H1 (cell line): Measurements from ENCODE around the gene LBX2. TPM values are rescaled to one million over a fixed set of nuclear protein-coding genes. Genes with fewer than 3 reads are reported as not detected.

ENCODE experiments used
- CTCF ChIA-PET: fragments of 300-600 bp; sonication (Branson Sonifier 250); formaldehyde crosslinking; loops from one replicate; lab custom pipeline; 2021; ENCODE audit not compliant: partially characterized antibody; lab: Charles Lee
- POLR2A ChIA-PET: fragments of 300-600 bp; sonication (Branson Sonifier 250); formaldehyde crosslinking; loops from one replicate; lab custom pipeline; 2021; ENCODE audit warnings: inconsistent platforms; ENCODE audit not compliant: partially characterized antibody; lab: Charles Lee
- DNase-seq, 2 experiments: peaks; one replicate each; pipeline versions ENCODE4 v3.0.0 to v3.0.0-alpha.2; 2010 to 2022; ENCODE audit warnings: low spot score in 2 of 2, low read depth in 1 of 2, mixed read lengths in 1 of 2
- FAIRE-seq: peaks from 2 replicates; lab custom pipeline; 2011; peaks lifted over from hg19 to GRCh38; lab: Jason Lieb, UNC
- H2AFZ ChIP-seq: 2 replicates; pipeline ENCODE4 v1.8.1; 2012; ENCODE audit warnings: low read length, inconsistent platforms
- H2AK5ac ChIP-seq: 2 replicates; pipeline ENCODE4 v1.6.1; 2013; ENCODE audit warnings: low read depth, low read length
- H2BK120ac ChIP-seq: replicated peaks from 2 replicates; pipeline ENCODE3; 2013; ENCODE audit warnings: low read depth, low read length, inconsistent platforms
- H2BK12ac ChIP-seq: 2 replicates; pipeline ENCODE4 v1.6.1; 2013; ENCODE audit warnings: low read depth, low read length
- H2BK15ac ChIP-seq: 2 replicates; pipeline ENCODE4 v1.6.1; 2013; ENCODE audit warnings: low read length
- H2BK20ac ChIP-seq: 2 replicates; pipeline ENCODE4 v1.6.1; 2013; ENCODE audit warnings: low read length
- H2BK5ac ChIP-seq: 2 replicates; pipeline ENCODE4 v1.6.1; 2013; ENCODE audit warnings: low read depth, low read length
- H3K14ac ChIP-seq: 2 replicates; pipeline ENCODE4 v1.6.1; 2013; ENCODE audit warnings: inconsistent platforms; ENCODE audit not compliant: insufficient read length
- H3K18ac ChIP-seq: 2 replicates; pipeline ENCODE4 v1.6.1; 2013; ENCODE audit warnings: low read length; ENCODE audit errors: extremely low read depth
- H3K23ac ChIP-seq: 2 replicates; pipeline ENCODE4 v1.6.1; 2013; ENCODE audit warnings: inconsistent platforms; ENCODE audit not compliant: insufficient read length
- H3K23me2 ChIP-seq: 2 replicates; pipeline ENCODE4 v1.6.1; 2013; ENCODE audit warnings: low read depth, low read length
- H3K27ac ChIP-seq: 2 replicates; pipeline ENCODE4 v1.6.1; 2011; ENCODE audit warnings: low read depth, low read length, inconsistent platforms
- H3K27me3 ChIP-seq, 4 experiments: replicated peaks in 1 of 4; 1 replicate in 1 of 4; 2 replicates in 3 of 4; pipeline versions ENCODE4 v1.6.1 to v1.8.1; 2011 to 2013; ENCODE audit warnings: low read length in 3 of 4, mild to moderate bottlenecking in 3 of 4, inconsistent platforms in 2 of 4, mixed read lengths in 2 of 4, moderate library complexity in 1 of 4; ENCODE audit not compliant: control insufficient read depth in 3 of 4, insufficient read depth in 3 of 4; ENCODE audit errors: extremely low read depth in 1 of 4
- H3K36me3 ChIP-seq, 4 experiments: 2 replicates each; pipeline versions ENCODE4 v1.6.1 to v1.8.1; 2011 to 2013; ENCODE audit warnings: mild to moderate bottlenecking in 4 of 4, low read length in 3 of 4, moderate library complexity in 2 of 4, control low read depth in 1 of 4, inconsistent platforms in 1 of 4; ENCODE audit not compliant: insufficient read depth in 4 of 4, control insufficient read depth in 2 of 4
- H3K4ac ChIP-seq: replicated peaks from 2 replicates; pipeline ENCODE3; 2013; ENCODE audit warnings: low read length, low read depth, mixed read lengths, inconsistent platforms; ENCODE audit not compliant: insufficient read length
- H3K4me1 ChIP-seq, 4 experiments: replicated peaks in 1 of 4; 1 replicate in 1 of 4; 2 replicates in 3 of 4; pipeline versions ENCODE4 v1.6.1 to v1.8.1; 2011 to 2013; ENCODE audit warnings: low read length in 3 of 4, inconsistent platforms in 2 of 4, mixed read lengths in 1 of 4; ENCODE audit not compliant: insufficient read depth in 4 of 4, control insufficient read depth in 3 of 4
- H3K4me2 ChIP-seq, 2 experiments: 2 replicates each; pipeline versions ENCODE4 v1.6.1 to v1.8.1; 2011 to 2013; ENCODE audit warnings: low read depth in 2 of 2, low read length in 2 of 2, control low read depth in 1 of 2, inconsistent platforms in 1 of 2, mild to moderate bottlenecking in 1 of 2; ENCODE audit not compliant: insufficient read depth in 1 of 2
- H3K4me3 ChIP-seq, 4 experiments: fragments of 200-600, 300-600 bp in 1 of 4; sonication (generic), shearing (Covaris generic), sonication (Bioruptor Twin) in 1 of 4; 2 replicates each; pipeline versions ENCODE4 v1.5.1 to v1.8.1; 2011 to 2016; ENCODE audit warnings: low read length in 4 of 4, low read depth in 3 of 4, control low read depth in 2 of 4, inconsistent platforms in 2 of 4, mild to moderate bottlenecking in 2 of 4, mixed read lengths in 1 of 4, moderate library complexity in 1 of 4; ENCODE audit not compliant: insufficient read depth in 2 of 4; ENCODE audit errors: extremely low read depth in 1 of 4
- H3K56ac ChIP-seq: replicated peaks from 2 replicates; pipeline ENCODE3; 2013; ENCODE audit warnings: low read depth, mild to moderate bottlenecking, mixed read lengths, low read length, inconsistent platforms; ENCODE audit not compliant: insufficient read length
- H3K79me1 ChIP-seq: 2 replicates; pipeline ENCODE4 v1.6.1; 2013; ENCODE audit warnings: low read depth, low read length, control low read depth
- H3K79me2 ChIP-seq, 2 experiments: 2 replicates each; pipeline versions ENCODE4 v1.6.1 to v1.8.1; 2012 to 2013; ENCODE audit warnings: low read length in 2 of 2, mild to moderate bottlenecking in 2 of 2, inconsistent platforms in 1 of 2; ENCODE audit not compliant: insufficient read depth in 2 of 2, control insufficient read depth in 1 of 2
- H3K9ac ChIP-seq, 4 experiments: replicated peaks in 1 of 4; 1 replicate in 1 of 4; 2 replicates in 3 of 4; pipeline versions ENCODE4 v1.6.1 to v1.8.1; 2011 to 2013; ENCODE audit warnings: low read depth in 3 of 4, low read length in 3 of 4, control low read depth in 2 of 4, mild to moderate bottlenecking in 2 of 4, moderate library complexity in 2 of 4, inconsistent platforms in 1 of 4; ENCODE audit errors: extremely low read depth in 1 of 4
- H3K9me3 ChIP-seq, 2 experiments: 2 replicates each; pipeline versions ENCODE4 v1.6.1 to v1.8.1; 2012 to 2013; ENCODE audit warnings: mild to moderate bottlenecking in 2 of 2, moderate library complexity in 2 of 2, control low read depth in 1 of 2, inconsistent platforms in 1 of 2, low read depth in 1 of 2, low read length in 1 of 2, mixed read lengths in 1 of 2; ENCODE audit not compliant: insufficient read depth in 2 of 2
- H4K20me1 ChIP-seq, 2 experiments: replicated peaks in 1 of 2; 2 replicates each; pipeline versions ENCODE3 to v1.8.1; 2011 to 2013; ENCODE audit warnings: inconsistent platforms in 2 of 2, low read length in 2 of 2, mild to moderate bottlenecking in 1 of 2; ENCODE audit not compliant: insufficient read depth in 2 of 2, control insufficient read depth in 1 of 2
- H4K5ac ChIP-seq: 2 replicates; pipeline ENCODE4 v1.6.1; 2013; ENCODE audit warnings: low read length, low read depth, mixed read lengths, inconsistent platforms; ENCODE audit not compliant: insufficient read length
- H4K8ac ChIP-seq: 2 replicates; pipeline ENCODE4 v1.8.0; 2013; ENCODE audit warnings: mild to moderate bottlenecking, moderate library complexity, low read length, inconsistent platforms; ENCODE audit not compliant: insufficient read depth; ENCODE audit errors: extremely low read depth
- H4K91ac ChIP-seq: replicated peaks from 2 replicates; pipeline ENCODE3; 2013; ENCODE audit warnings: low read length, mixed read lengths, inconsistent platforms; ENCODE audit not compliant: insufficient read length
- SIX5 ChIP-seq: IDR thresholded peaks from 2 replicates; pipeline ENCODE4 v1.6.1; 2011; ENCODE audit warnings: mild to moderate bottlenecking, low read depth, low read length
- WGBS, 2 experiments: shearing (Covaris generic) in 1 of 2; methylation state at CpG; one replicate each; pipeline versions ENCODE4 v1.1.6 to v1.1.7; 2013 to 2015; ENCODE audit warnings: low lambda C conversion rate in 2 of 2, mixed read lengths in 2 of 2, inconsistent platforms in 1 of 2, low coverage in 1 of 2, missing lambda C conversion rate in 1 of 2; ENCODE audit not compliant: insufficient replicate concordance in 2 of 2, insufficient coverage in 1 of 2, insufficient read length in 1 of 2; ENCODE audit errors: extremely low coverage in 1 of 2, missing lambda C conversion rate in 1 of 2; 5-methylcytosine and 5-hydroxymethylcytosine counted together
- polyA plus RNA-seq, 7 experiments: library from polyadenylated mRNA; depleted of rRNA in 3 of 7; stranded (reverse) in 5 of 7; unstranded in 2 of 7; fragments of >200 nt in 5 of 7; fragments of 200-250 nt in 2 of 7; gene quantifications; 1 replicate in 5 of 7; 2 replicates in 1 of 7; 4 replicates in 1 of 7; pipeline versions ENCODE4 v1.2.1 to v1.2.3, GENCODE V29; 2011 to 2013; ENCODE audit warnings: missing spikeins in 2 of 7, mixed read lengths in 2 of 7
- total RNA-seq: library from RNA; stranded (reverse); fragmentation: NEBNext Ultra II Directional; extraction: Animal tissue kit (Norgen Biotek cat#: 25700); gene quantifications from 2 replicates; pipeline ENCODE4 v1.2.1, GENCODE V29; 2021

The LBX2 gene
- total and polyA plus RNA-seq, 2 of the 8 experiments (the other 6 are each of a cell fraction or from before 2014, with no cell fraction given): 0.27 TPM; not detected in 1

DNA sequence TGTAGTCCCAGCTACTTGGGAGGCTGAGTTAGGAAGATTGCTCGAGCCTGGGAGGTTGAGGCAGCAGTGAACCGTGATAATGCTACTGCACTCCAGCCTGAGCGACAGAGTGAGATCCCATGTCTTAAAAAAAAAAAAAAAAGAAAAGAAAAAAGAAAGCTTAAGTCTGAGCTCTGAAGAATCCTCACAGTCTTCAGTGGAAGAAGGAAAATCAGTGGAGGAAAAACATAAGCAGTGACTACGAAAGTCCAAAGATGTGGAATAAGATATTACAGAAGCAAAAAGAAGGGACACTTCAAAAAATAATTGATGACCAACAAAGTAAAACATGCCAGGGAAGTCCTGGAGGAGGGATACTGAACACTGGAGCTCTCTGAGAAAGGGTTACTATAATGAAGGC, 10.9 kb upstream of the LBX2 start:
- Histone ChIP-seq H3K4me2 (no peak overlapping the region), H2AK5ac (no peak overlapping the region), H4K5ac (no peak overlapping the region), H3K36me3 (peaks cover 0 to 15% (median 3%) of the 10 kb centered on the region in 4 experiments; a peak in 6 of 8 replicates), H3K4me3 (no peak overlapping the region), H3K18ac (no peak overlapping the region), H4K8ac (no peak overlapping the region), H3K56ac (no peak overlapping the region), H2AFZ (no peak overlapping the region), H2BK120ac (no peak overlapping the region), H2BK5ac (no peak overlapping the region), H3K9ac (no peak overlapping the region), H2BK12ac (no peak overlapping the region), H4K20me1 (peaks cover 2 to 6% of the 10 kb centered on the region in 2 experiments), H2BK20ac (no peak overlapping the region), H3K4me1 (peaks cover 2 to 24% (median 14%) of the 10 kb centered on the region in 4 experiments), H3K4ac (no peak overlapping the region), H3K79me2 (peaks cover 0 to 3% of the 10 kb centered on the region in 2 experiments; a peak in 1 of 4 replicates), H3K27ac (no peak overlapping the region), H3K23ac (no peak overlapping the region), H3K23me2 (peaks cover 14% of the 10 kb centered on the region), H3K27me3 (peaks cover 54 to 80% (median 75%) of the 10 kb centered on the region in 4 experiments), H3K9me3 (no peaks in the 10 kb centered on the region; a peak in 1 of 4 replicates), H2BK15ac (no peak overlapping the region), H4K91ac (no peak overlapping the region), H3K79me1 (no peaks in the 10 kb centered on the region), H3K14ac (no peak overlapping the region)
- ChIA-PET CTCF (interaction anchor here (0.7 to 2.6 kb wide), 8 partner anchors 8 to 582 kb away, joined by 3 to 16 read pairs (median 6); partner anchors contain the start of genes CCDC142, LBX2 and TTC31), POLR2A (interaction anchor here (0.8 to 3.5 kb wide), 5 partner anchors 10 to 69 kb away, joined by 3 to 26 read pairs (median 9); partner anchors contain the start of gene LBX2)
- FAIRE-seq (no peak), DNase-seq (no peak)
- WGBS, 2 experiments: 80% methylated on average over 4 of the region's 4 CpGs; no CpG with 5 or more reads in 1 of the 2 experiments
- TF ChIP-seq SIX5: no peak
